H9 (cell line): Measurements from ENCODE around the gene XRCC3. TPM values are rescaled to one million over a fixed set of nuclear protein-coding genes. Genes with fewer than 3 reads are reported as not detected.

Experiments used
- DNase-seq: peaks from one replicate; pipeline ENCODE4 v3.0.0-alpha.2; 2017
- H2AFZ ChIP-seq: one replicate; pipeline ENCODE4 v1.6.1; 2013; ENCODE audit warnings: mild to moderate bottlenecking, low read length, control low read depth, moderate library complexity
- H2AK5ac ChIP-seq: 2 replicates; pipeline ENCODE4 v1.6.1; 2013; ENCODE audit warnings: low read length, control low read depth, mixed read lengths; ENCODE audit not compliant: insufficient read length
- H2BK120ac ChIP-seq: one replicate; pipeline ENCODE4 v1.6.1; 2013; ENCODE audit warnings: low read depth, mild to moderate bottlenecking, low read length, control low read depth, inconsistent platforms; ENCODE audit not compliant: poor library complexity, severe bottlenecking
- H2BK12ac ChIP-seq: 2 replicates; pipeline ENCODE4 v1.6.1; 2013; ENCODE audit warnings: low read length, control low read depth, mixed read lengths, low read depth; ENCODE audit not compliant: insufficient read length
- H2BK15ac ChIP-seq: 2 replicates; pipeline ENCODE4 v1.6.1; 2013; ENCODE audit warnings: low read depth, low read length, control low read depth
- H2BK20ac ChIP-seq: one replicate; pipeline ENCODE4 v1.6.1; 2013; ENCODE audit warnings: low read depth, mild to moderate bottlenecking, low read length, control low read depth, inconsistent platforms; ENCODE audit not compliant: poor library complexity, severe bottlenecking
- H2BK5ac ChIP-seq: 2 replicates; pipeline ENCODE4 v1.6.1; 2013; ENCODE audit warnings: low read length, control low read depth, mixed read lengths; ENCODE audit not compliant: insufficient read length
- H3K14ac ChIP-seq: 2 replicates; pipeline ENCODE4 v1.6.1; 2013; ENCODE audit warnings: low read length, control low read depth; ENCODE audit not compliant: insufficient read depth
- H3K18ac ChIP-seq: 2 replicates; pipeline ENCODE4 v1.6.1; 2013; ENCODE audit warnings: low read depth, mild to moderate bottlenecking, mixed read lengths, low read length, control low read depth; ENCODE audit not compliant: insufficient read length
- H3K23ac ChIP-seq: 2 replicates; pipeline ENCODE4 v1.6.1; 2013; ENCODE audit warnings: low read length, control low read depth, mixed read lengths, low read depth; ENCODE audit not compliant: insufficient read length
- H3K23me2 ChIP-seq: 2 replicates; pipeline ENCODE4 v1.6.1; 2013; ENCODE audit warnings: low read depth, mild to moderate bottlenecking, mixed read lengths, low read length, control low read depth; ENCODE audit not compliant: insufficient read length, poor library complexity, severe bottlenecking
- H3K27ac ChIP-seq: 2 replicates; pipeline ENCODE4 v1.5.1; 2013; ENCODE audit warnings: low read length, control low read depth, mixed read lengths, low read depth; ENCODE audit not compliant: insufficient read length
- H3K27me3 ChIP-seq: 2 replicates; pipeline ENCODE4 v1.6.1; 2013; ENCODE audit warnings: low read length, control low read depth, inconsistent platforms; ENCODE audit not compliant: insufficient read depth
- H3K4ac ChIP-seq: 2 replicates; pipeline ENCODE4 v1.6.1; 2013; ENCODE audit warnings: low read depth, mild to moderate bottlenecking, control low read depth, inconsistent platforms, low read length, moderate library complexity
- H3K4me1 ChIP-seq: 2 replicates; pipeline ENCODE4 v1.6.1; 2013; ENCODE audit warnings: low read length, control low read depth, inconsistent platforms; ENCODE audit not compliant: insufficient read depth
- H3K4me2 ChIP-seq: 2 replicates; pipeline ENCODE4 v1.6.1; 2013; ENCODE audit warnings: low read length, control low read depth, mixed read lengths; ENCODE audit not compliant: insufficient read length, insufficient read depth
- H3K56ac ChIP-seq: 2 replicates; pipeline ENCODE4 v1.6.1; 2013; ENCODE audit warnings: low read depth, mild to moderate bottlenecking, mixed read lengths, low read length, control low read depth; ENCODE audit not compliant: insufficient read length
- H3K79me1 ChIP-seq: 2 replicates; pipeline ENCODE4 v1.6.1; 2013; ENCODE audit warnings: low read depth, mild to moderate bottlenecking, moderate library complexity, low read length, control low read depth, inconsistent platforms; ENCODE audit not compliant: insufficient read depth, poor library complexity, severe bottlenecking
- H3K79me2 ChIP-seq: 2 replicates; pipeline ENCODE4 v1.6.1; 2013; ENCODE audit warnings: low read length, control low read depth, inconsistent platforms; ENCODE audit not compliant: insufficient read depth
- H3K9ac ChIP-seq: 2 replicates; pipeline ENCODE4 v1.6.1; 2013; ENCODE audit warnings: low read length, control low read depth, mixed read lengths; ENCODE audit not compliant: insufficient read length; ENCODE audit errors: extremely low read depth
- H3K9me3 ChIP-seq: one replicate; pipeline ENCODE4 v1.6.1; 2013; ENCODE audit warnings: low read depth, low read length, inconsistent platforms; ENCODE audit not compliant: control insufficient read depth
- H3T11ph ChIP-seq: one replicate; pipeline ENCODE4 v1.6.1; 2013; ENCODE audit warnings: mild to moderate bottlenecking, low read length, control low read depth, inconsistent platforms
- H4K20me1 ChIP-seq: one replicate; pipeline ENCODE4 v1.6.1; 2013; ENCODE audit not compliant: control insufficient read depth, insufficient read length, insufficient read depth
- H4K5ac ChIP-seq: 2 replicates; pipeline ENCODE4 v1.6.1; 2013; ENCODE audit warnings: low read depth, mild to moderate bottlenecking, mixed read lengths, low read length, control low read depth; ENCODE audit not compliant: insufficient read length
- H4K8ac ChIP-seq: replicated peaks from 2 replicates; pipeline ENCODE4 v1.6.1; 2013; ENCODE audit warnings: low read length, control low read depth, mixed read lengths, low read depth; ENCODE audit not compliant: insufficient read length
- H4K91ac ChIP-seq: 2 replicates; pipeline ENCODE4 v1.6.1; 2013; ENCODE audit warnings: low read depth, mild to moderate bottlenecking, moderate library complexity, mixed read lengths, low read length, control low read depth; ENCODE audit not compliant: insufficient read length
- H3K27ac Mint-ChIP-seq, 3 experiments: 2 replicates in 2 of 3; 3 replicates in 1 of 3; pipeline ENCODE4 v1.8.0; 2020 to 2021; ENCODE audit warnings: mixed read lengths in 3 of 3, mild to moderate bottlenecking in 1 of 3, moderate library complexity in 1 of 3
- H3K27me3 Mint-ChIP-seq: 2 replicates; pipeline ENCODE4 v1.8.0; 2021; ENCODE audit warnings: low read depth, mild to moderate bottlenecking, moderate library complexity, mixed read lengths
- H3K36me3 Mint-ChIP-seq, 3 experiments: 2 replicates in 2 of 3; 3 replicates in 1 of 3; pipeline ENCODE4 v1.8.0; 2020 to 2021; ENCODE audit warnings: low read depth in 3 of 3, mixed read lengths in 3 of 3; ENCODE audit not compliant: insufficient read depth in 1 of 3
- H3K4me1 Mint-ChIP-seq, 2 experiments: 2 replicates each; pipeline ENCODE4 v1.8.0; 2020; ENCODE audit warnings: mixed read lengths in 2 of 2
- H3K4me3 Mint-ChIP-seq, 2 experiments: 2 replicates in 1 of 2; 3 replicates in 1 of 2; pipeline ENCODE4 v1.8.0; 2020 to 2021; ENCODE audit warnings: mild to moderate bottlenecking in 2 of 2, mixed read lengths in 2 of 2, moderate library complexity in 1 of 2
- H3K9me3 Mint-ChIP-seq, 2 experiments: 2 replicates in 1 of 2; 3 replicates in 1 of 2; pipeline ENCODE4 v1.8.0; 2020; ENCODE audit warnings: mild to moderate bottlenecking in 2 of 2, mixed read lengths in 2 of 2, moderate library complexity in 1 of 2
- WGBS: extraction: QIAGEN DNeasy Blood & Tissue Kit; methylation state at CpG from one replicate; pipeline ENCODE4 v1.1.7; 2013; ENCODE audit warnings: missing lambda C conversion rate, low lambda C conversion rate, mixed read lengths; ENCODE audit not compliant: insufficient read length; ENCODE audit errors: extremely low coverage; 5-methylcytosine and 5-hydroxymethylcytosine counted together
- total RNA-seq: library from RNA; stranded (reverse); gene quantifications from 2 replicates; pipeline ENCODE4 v1.2.1, GENCODE V29; 2021
- TF ChIP-seq, protein P1 (sequence below): fragments of 200-600 bp; sonication (generic); conservative IDR thresholded peaks from 3 replicates; pipeline ENCODE4 v1.8.0; 2021; ENCODE audit warnings: antibody characterized with exemption, mild to moderate bottlenecking

Gene XRCC3
- total RNA-seq, 1 experiment from 2014 or later = 45.3 TPM

DNA sequence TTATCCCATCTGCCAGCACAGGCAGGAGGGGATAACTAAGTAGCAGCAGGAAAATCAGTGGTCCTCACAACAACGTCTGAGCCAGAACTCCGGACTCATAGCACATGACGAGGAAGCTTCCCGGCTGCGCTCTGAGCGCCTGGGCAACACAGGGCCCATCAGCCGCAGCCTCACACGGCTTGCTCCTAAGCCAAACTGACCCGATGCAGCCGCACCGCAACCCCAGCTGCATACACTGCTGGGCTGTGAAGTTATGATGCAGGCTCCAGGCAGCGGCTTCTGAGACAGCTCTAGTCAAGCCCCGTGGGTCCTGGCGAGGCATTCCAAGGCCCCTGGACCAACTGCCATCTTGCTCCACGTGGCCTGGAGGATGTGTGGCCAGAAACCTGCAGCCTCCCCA is 28.4 kb upstream of the XRCC3 start:
- Histone ChIP-seq H3K4ac (no peak overlapping the region), H3K18ac (no peak overlapping the region), H3K56ac (no peak overlapping the region), H3K27me3 (no peaks in the 10 kb centered on the region), H3K14ac (no peak overlapping the region), H3T11ph (no peak overlapping the region), H4K91ac (no peak overlapping the region), H3K4me2 (no peak overlapping the region), H3K23ac (no peak overlapping the region), H2BK120ac (no peak overlapping the region), H4K20me1 (no peaks in the 10 kb centered on the region), H2BK12ac (no peak overlapping the region), H2AFZ (no peak overlapping the region), H4K8ac (no peak overlapping the region), H3K79me2 (no peaks in the 10 kb centered on the region), H2BK5ac (no peak overlapping the region), H4K5ac (no peak overlapping the region), H3K9me3 (no peaks in the 10 kb centered on the region), H3K79me1 (no peaks in the 10 kb centered on the region), H2BK20ac (no peak overlapping the region), H3K27ac (no peak overlapping the region), H3K9ac (no peak overlapping the region), H2BK15ac (no peak overlapping the region), H2AK5ac (no peak overlapping the region), H3K4me1 (peaks cover 6% of the 10 kb centered on the region; the same call in 1 of the 2 replicates), H3K23me2 (no peaks in the 10 kb centered on the region)
- Mint-ChIP-seq H3K36me3 (peaks cover 3 to 11% (median 7%) of the 10 kb centered on the region in 3 experiments; a peak in 5 of 7 replicates), H3K4me1 (peaks cover 16 to 19% of the 10 kb centered on the region in 2 experiments), H3K27ac (peak overlapping the region in 2 of 3 experiments; percentile 52 to 55; a peak in 2 of 7 replicates), H3K9me3 (no peaks in the 10 kb centered on the region), H3K4me3 (no peak overlapping the region), H3K27me3 (no peaks in the 10 kb centered on the region)
- no peak for DNase-seq
- no CpG with 5 or more reads among the region's 15 CpGs for WGBS
- TF ChIP-seq, protein P1, sequence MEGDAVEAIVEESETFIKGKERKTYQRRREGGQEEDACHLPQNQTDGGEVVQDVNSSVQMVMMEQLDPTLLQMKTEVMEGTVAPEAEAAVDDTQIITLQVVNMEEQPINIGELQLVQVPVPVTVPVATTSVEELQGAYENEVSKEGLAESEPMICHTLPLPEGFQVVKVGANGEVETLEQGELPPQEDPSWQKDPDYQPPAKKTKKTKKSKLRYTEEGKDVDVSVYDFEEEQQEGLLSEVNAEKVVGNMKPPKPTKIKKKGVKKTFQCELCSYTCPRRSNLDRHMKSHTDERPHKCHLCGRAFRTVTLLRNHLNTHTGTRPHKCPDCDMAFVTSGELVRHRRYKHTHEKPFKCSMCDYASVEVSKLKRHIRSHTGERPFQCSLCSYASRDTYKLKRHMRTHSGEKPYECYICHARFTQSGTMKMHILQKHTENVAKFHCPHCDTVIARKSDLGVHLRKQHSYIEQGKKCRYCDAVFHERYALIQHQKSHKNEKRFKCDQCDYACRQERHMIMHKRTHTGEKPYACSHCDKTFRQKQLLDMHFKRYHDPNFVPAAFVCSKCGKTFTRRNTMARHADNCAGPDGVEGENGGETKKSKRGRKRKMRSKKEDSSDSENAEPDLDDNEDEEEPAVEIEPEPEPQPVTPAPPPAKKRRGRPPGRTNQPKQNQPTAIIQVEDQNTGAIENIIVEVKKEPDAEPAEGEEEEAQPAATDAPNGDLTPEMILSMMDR = no peak
